DND-41 (cell line): ENCODE measurements around the gene FOXP1.

Experiments
- EZH2 ChIP-seq: IDR thresholded peaks from 3 replicates; pipeline ENCODE4 v1.6.1; 2012; ENCODE audit warnings: borderline replicate concordance, low read depth, mild to moderate bottlenecking, moderate library complexity, low read length, inconsistent platforms; ENCODE audit not compliant: severe bottlenecking
- TF ChIP-seq, protein P1 (sequence below): IDR thresholded peaks from 2 replicates; pipeline ENCODE4 v1.5.1; 2012; ENCODE audit warnings: borderline replicate concordance, low read length, moderate library complexity, mild to moderate bottlenecking; ENCODE audit not compliant: poor library complexity, severe bottlenecking; ENCODE audit errors: extremely low read depth

DNA sequence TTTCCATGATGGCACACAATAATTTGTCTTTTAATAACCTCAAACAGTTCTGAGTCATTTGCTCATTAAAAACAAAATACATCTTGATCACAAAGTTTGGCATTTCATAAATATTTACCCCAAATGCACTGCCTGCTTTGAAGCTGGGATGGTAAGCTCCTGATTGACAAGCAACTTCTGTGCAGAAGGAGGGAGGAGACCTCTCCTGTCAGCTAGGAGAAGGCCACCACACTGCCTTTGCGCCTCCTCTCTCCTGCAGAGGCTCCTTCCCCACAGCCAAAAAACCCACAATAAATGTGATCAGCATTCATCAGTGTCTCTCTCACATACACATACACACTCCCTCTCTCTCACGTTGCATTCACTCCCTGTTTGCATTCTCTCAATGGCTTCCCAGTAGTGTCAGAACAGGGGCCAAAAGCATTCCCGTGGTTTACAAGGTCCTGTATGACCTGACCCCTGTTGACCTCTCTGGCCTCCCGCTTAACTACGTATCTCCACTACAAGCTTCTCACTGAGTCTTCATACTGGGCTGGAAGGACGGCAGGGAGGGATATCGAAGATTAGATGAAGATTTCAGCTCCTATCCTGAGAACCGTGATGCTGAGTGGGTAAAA is 216.4 kb downstream of the FOXP1 start:
- TF ChIP-seq, protein P1, sequence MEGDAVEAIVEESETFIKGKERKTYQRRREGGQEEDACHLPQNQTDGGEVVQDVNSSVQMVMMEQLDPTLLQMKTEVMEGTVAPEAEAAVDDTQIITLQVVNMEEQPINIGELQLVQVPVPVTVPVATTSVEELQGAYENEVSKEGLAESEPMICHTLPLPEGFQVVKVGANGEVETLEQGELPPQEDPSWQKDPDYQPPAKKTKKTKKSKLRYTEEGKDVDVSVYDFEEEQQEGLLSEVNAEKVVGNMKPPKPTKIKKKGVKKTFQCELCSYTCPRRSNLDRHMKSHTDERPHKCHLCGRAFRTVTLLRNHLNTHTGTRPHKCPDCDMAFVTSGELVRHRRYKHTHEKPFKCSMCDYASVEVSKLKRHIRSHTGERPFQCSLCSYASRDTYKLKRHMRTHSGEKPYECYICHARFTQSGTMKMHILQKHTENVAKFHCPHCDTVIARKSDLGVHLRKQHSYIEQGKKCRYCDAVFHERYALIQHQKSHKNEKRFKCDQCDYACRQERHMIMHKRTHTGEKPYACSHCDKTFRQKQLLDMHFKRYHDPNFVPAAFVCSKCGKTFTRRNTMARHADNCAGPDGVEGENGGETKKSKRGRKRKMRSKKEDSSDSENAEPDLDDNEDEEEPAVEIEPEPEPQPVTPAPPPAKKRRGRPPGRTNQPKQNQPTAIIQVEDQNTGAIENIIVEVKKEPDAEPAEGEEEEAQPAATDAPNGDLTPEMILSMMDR, result peak; percentile 12
- no peak for TF ChIP-seq EZH2
